ENCODE data around the gene BOK.

The BOK gene

GRCh38 chr2:241539616-241540374 is 18.8 kb upstream of the BOK start:
- Histone ChIP-seq H3K4me2 (ENCODE audit: low read length) (no peak overlapping the region), H2AFZ (ENCODE audit: low read depth, low read length) (no peak overlapping the region), H3K4me3 (ENCODE audit: low read length) (no peak overlapping the region), H3K9ac (ENCODE audit: low read length) (no peak overlapping the region), H3K4me1 (ENCODE audit: low read length) (no peaks in the 10 kb centered on the region), H4K20me1 (ENCODE audit: insufficient read depth, low read length) (no peaks in the 10 kb centered on the region), H3K27me3 (ENCODE audit: low read depth, low read length) (no peaks in the 10 kb centered on the region), H3K36me3 (replicated peaks; ENCODE audit: low read depth, low read length) (no peaks in the 10 kb centered on the region), H3K27ac (ENCODE audit: low read length) (no peak overlapping the region), H3K9me3 (ENCODE audit: insufficient read depth, low read length) (no peaks in the 10 kb centered on the region), H3K79me2 (ENCODE audit: low read length) (no peaks in the 10 kb centered on the region)
- TF ChIP-seq EZH2phosphoT487 (IDR thresholded peaks at IDR 0.05; ENCODE audit: low read depth) (no peak), CTCF (IDR thresholded peaks at IDR 0.05; ENCODE audit: low read depth, low read length) (no peak)

GRCh38 chr2:241540401-241540770 is 18.2 kb upstream of the BOK start:
- Histone ChIP-seq H3K4me2 (ENCODE audit: low read length) (no peak overlapping the region), H4K20me1 (ENCODE audit: insufficient read depth, low read length) (no peaks in the 10 kb centered on the region), H3K27ac (ENCODE audit: low read length) (no peak overlapping the region), H3K79me2 (ENCODE audit: low read length) (no peaks in the 10 kb centered on the region), H3K27me3 (ENCODE audit: low read depth, low read length) (no peaks in the 10 kb centered on the region), H3K4me1 (ENCODE audit: low read length) (no peaks in the 10 kb centered on the region), H3K4me3 (ENCODE audit: low read length) (no peak overlapping the region), H3K36me3 (replicated peaks; ENCODE audit: low read depth, low read length) (no peaks in the 10 kb centered on the region), H3K9ac (ENCODE audit: low read length) (no peak overlapping the region), H3K9me3 (ENCODE audit: insufficient read depth, low read length) (no peaks in the 10 kb centered on the region), H2AFZ (ENCODE audit: low read depth, low read length) (no peak overlapping the region)
- TF ChIP-seq EZH2phosphoT487 (IDR thresholded peaks at IDR 0.05; ENCODE audit: low read depth), result no peak

DNA sequence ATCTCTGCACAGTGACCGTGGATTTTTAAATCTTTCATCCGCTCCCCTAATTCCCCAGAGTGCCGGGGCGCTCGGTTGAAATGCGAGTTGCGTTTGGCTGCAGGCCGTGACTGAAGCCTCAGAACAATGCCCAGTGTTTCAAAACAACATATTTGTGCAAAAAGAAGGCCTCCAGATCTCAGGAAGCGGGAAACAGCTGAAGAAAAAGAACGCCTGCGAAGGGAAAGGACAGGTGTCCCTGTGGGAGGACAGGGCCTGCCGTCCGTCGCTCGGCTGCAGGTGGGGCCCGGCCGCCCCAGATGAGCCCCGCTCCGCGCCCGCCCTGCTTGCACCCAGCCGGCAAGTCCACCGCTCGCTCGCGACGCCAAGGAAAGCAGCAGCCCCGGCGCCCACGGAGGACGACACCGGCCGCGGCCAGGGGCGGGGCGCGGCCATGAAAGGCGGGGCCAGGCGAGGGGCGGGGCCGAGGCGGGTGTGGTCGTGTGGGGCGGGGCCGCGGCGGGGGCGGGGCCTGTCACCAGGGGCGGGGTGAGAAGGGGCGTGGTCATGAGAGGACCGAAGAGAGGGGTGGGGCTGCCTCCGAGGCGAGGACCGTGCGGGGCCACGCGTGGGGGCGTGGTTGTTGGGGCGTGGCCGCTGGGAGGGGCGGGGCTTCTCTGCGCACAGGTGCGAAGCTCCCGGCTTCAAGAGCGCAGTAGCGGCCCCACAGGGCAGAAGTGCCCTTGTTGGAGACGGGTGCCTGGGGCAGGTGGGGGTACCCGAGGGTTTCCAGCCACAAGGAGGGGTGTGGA is 17.6 kb upstream of the BOK start:
- no peak overlapping the region for H3K4me3 ChIP-seq (ENCODE audit: low read length)

DNA sequence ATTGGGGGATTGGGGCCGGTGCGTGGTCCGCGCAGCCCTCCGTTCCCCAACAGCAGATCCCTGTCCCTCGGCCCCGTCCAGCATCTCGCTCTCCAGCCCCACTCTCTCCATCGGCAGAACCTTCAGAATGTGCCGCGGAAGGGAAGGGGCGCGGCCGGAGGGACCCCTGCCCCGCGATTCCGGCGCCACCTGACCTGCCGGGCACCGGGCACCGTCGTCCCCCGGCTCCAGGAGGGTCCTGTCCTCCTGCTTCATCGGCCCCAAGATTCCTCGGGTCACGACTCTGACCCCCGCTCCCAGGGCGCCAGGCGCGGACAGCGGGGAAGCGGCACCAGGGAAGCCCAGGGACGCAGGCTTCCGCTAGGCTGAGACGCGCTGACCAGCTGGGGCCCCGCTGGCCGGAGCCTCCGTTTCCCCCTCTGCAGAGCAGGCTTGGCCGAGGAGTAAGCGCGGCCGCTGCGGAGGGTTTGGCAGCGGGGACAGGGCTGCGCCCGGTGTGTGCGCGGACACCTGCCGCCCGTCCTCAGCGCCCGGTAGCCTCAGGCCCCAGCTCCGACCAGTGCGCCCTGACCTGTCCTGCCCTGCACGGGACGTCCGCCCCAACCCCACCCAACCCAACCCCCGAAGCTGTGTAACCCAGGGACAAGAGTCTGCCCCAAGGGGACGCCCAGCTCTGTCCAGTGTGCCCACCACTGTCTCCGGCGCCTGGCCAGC is 16.8 kb upstream of the BOK start:
- Histone ChIP-seq H3K4me3 (ENCODE audit: low read length) (no peak overlapping the region), H3K4me2 (ENCODE audit: low read length) (no peak overlapping the region)
- no peak for TF ChIP-seq EZH2phosphoT487 (IDR thresholded peaks at IDR 0.05; ENCODE audit: low read depth)
- TF ChIP-seq CTCF (IDR thresholded peaks at IDR 0.05; ENCODE audit: low read depth, low read length), result no peak

More for the DNA sequence above, 17.6 kb upstream of the BOK start:
- no peaks in the 10 kb centered on the region for H4K20me1 ChIP-seq (ENCODE audit: insufficient read depth, low read length)
- no peaks in the 10 kb centered on the region for H3K27me3 ChIP-seq (ENCODE audit: low read depth, low read length)
- H3K27ac ChIP-seq (ENCODE audit: low read length), result no peak overlapping the region
- no peak overlapping the region for H3K4me2 ChIP-seq (ENCODE audit: low read length)
- no peaks in the 10 kb centered on the region for H3K9me3 ChIP-seq (ENCODE audit: insufficient read depth, low read length)
- no peaks in the 10 kb centered on the region for H3K79me2 ChIP-seq (ENCODE audit: low read length)
- no peaks in the 10 kb centered on the region for H3K36me3 ChIP-seq (replicated peaks; ENCODE audit: low read depth, low read length)
- H3K9ac ChIP-seq (ENCODE audit: low read length), result no peak overlapping the region
- no peaks in the 10 kb centered on the region for H3K4me1 ChIP-seq (ENCODE audit: low read length)
- TF ChIP-seq EZH2phosphoT487 (IDR thresholded peaks at IDR 0.05; ENCODE audit: low read depth), result no peak
- no peak for TF ChIP-seq CTCF (IDR thresholded peaks at IDR 0.05; ENCODE audit: low read depth, low read length)
- no peak overlapping the region for H2AFZ ChIP-seq (ENCODE audit: low read depth, low read length)

More for the DNA sequence above, 16.8 kb upstream of the BOK start:
- Histone ChIP-seq H3K9ac (ENCODE audit: low read length) (no peak overlapping the region), H3K4me1 (ENCODE audit: low read length) (no peaks in the 10 kb centered on the region), H3K36me3 (replicated peaks; ENCODE audit: low read depth, low read length) (no peaks in the 10 kb centered on the region), H3K27ac (ENCODE audit: low read length) (no peak overlapping the region), H2AFZ (ENCODE audit: low read depth, low read length) (no peak overlapping the region), H3K79me2 (ENCODE audit: low read length) (no peaks in the 10 kb centered on the region), H3K9me3 (ENCODE audit: insufficient read depth, low read length) (no peaks in the 10 kb centered on the region), H4K20me1 (ENCODE audit: insufficient read depth, low read length) (no peaks in the 10 kb centered on the region), H3K27me3 (ENCODE audit: low read depth, low read length) (no peaks in the 10 kb centered on the region)
